ENCODE measurements around the gene KRTAP5-5. TPM values are rescaled to one million over a fixed set of nuclear protein-coding genes. Genes with fewer than 3 reads are reported as not detected.

The KRTAP5-5 gene
- total and polyA plus RNA-seq, 2 donors (not counting 1 experiment from before 2014, with no cell fraction given) = not detected

DNA sequence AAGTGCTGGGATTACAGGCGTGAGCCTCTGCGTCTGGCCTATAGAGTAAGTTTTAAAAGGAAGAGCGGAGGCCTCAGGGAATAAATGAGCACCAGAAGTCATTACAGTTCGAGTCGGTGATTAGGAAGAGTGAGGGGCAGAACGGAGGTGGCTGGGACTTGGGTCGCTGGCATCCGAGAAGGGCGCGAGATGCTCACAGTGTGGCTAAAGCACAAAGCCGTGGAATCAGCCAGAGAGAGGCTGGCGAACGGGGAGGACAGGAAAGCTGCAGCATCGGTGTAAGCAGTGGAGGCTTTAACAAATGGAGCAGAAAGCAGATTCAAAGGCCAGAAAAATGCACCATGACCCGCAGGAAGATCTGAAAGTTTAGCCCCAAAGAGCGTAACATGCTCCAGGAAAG, 5.0 kb upstream of the KRTAP5-5 start:
- no peak overlapping the region for H2AFZ ChIP-seq (ENCODE audit: low read length)
- no peaks in the 10 kb centered on the region for H3K79me2 ChIP-seq (ENCODE audit: control insufficient read depth, insufficient read depth, low read length)
- no peak overlapping the region for H3K4me2 ChIP-seq (ENCODE audit: extremely low read depth, insufficient read depth, low read length)
- no peaks in the 10 kb centered on the region for H3K36me3 ChIP-seq (ENCODE audit: control insufficient read depth, insufficient read depth, low read length)
- no peak for DNase-seq (ENCODE audit: low read depth in 2 of 2)
- no peak overlapping the region for H3K9ac ChIP-seq (ENCODE audit: insufficient read depth, low read length)
- H3K4me1 ChIP-seq (ENCODE audit: control insufficient read depth, extremely low read depth, insufficient read depth, low read length) = no peaks in the 10 kb centered on the region
- H3K27me3 ChIP-seq (ENCODE audit: control insufficient read depth, insufficient read depth, low read length) = peaks cover 4% of the 10 kb centered on the region
- no peak overlapping the region for H3K4me3 ChIP-seq (replicated peaks in 1 of 4; ENCODE audit: control extremely low read depth in 1 of 4, insufficient read depth in 1 of 4, low read depth in 3 of 4, low read length in 4 of 4)
- no peak overlapping the region for H3K27ac ChIP-seq (ENCODE audit: insufficient read depth, low read length)
- TF ChIP-seq EZH2 (IDR thresholded peaks at IDR 0.05; ENCODE audit: low read length, missing control alignments) = no peak
- TF ChIP-seq, protein P1, sequence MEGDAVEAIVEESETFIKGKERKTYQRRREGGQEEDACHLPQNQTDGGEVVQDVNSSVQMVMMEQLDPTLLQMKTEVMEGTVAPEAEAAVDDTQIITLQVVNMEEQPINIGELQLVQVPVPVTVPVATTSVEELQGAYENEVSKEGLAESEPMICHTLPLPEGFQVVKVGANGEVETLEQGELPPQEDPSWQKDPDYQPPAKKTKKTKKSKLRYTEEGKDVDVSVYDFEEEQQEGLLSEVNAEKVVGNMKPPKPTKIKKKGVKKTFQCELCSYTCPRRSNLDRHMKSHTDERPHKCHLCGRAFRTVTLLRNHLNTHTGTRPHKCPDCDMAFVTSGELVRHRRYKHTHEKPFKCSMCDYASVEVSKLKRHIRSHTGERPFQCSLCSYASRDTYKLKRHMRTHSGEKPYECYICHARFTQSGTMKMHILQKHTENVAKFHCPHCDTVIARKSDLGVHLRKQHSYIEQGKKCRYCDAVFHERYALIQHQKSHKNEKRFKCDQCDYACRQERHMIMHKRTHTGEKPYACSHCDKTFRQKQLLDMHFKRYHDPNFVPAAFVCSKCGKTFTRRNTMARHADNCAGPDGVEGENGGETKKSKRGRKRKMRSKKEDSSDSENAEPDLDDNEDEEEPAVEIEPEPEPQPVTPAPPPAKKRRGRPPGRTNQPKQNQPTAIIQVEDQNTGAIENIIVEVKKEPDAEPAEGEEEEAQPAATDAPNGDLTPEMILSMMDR (conservative IDR thresholded peaks at IDR 0.05 in 1 of 2, IDR thresholded peaks at IDR 0.05 in 1 of 2; ENCODE audit: low read depth in 1 of 2, low read length in 2 of 2) = no peak
- H4K20me1 ChIP-seq (ENCODE audit: control insufficient read depth, extremely low read depth, insufficient read depth, low read length) = no peaks in the 10 kb centered on the region
- no peaks in the 10 kb centered on the region for H3K9me3 ChIP-seq (ENCODE audit: control insufficient read depth, insufficient read depth, low read depth, low read length)

DNA sequence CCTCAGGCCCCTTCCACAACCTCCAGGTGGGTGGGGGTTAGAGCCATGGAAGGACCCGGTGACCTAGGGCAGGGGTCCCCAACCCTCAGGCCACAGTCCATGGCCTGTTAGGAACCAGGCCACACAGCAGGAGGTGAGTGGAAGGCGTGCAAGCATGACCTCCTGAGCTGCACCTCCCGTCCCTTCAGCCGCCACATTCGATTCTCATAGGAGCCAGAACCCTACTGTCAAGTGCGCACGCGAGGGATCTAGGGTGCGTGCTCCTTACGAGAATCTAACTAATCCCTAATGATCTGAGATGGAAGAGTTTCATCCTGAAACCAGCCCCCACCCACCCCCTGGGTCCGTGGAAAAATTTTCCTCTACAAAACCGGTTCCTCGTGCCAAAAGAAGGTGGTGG, 4.0 kb upstream of the KRTAP5-5 start:
- no peaks in the 10 kb centered on the region for H3K4me1 ChIP-seq (ENCODE audit: control insufficient read depth, extremely low read depth, insufficient read depth, low read length)
- H3K9ac ChIP-seq (ENCODE audit: insufficient read depth, low read length) = no peak overlapping the region
- H4K20me1 ChIP-seq (ENCODE audit: control insufficient read depth, extremely low read depth, insufficient read depth, low read length) = no peaks in the 10 kb centered on the region
- TF ChIP-seq, protein P1 (conservative IDR thresholded peaks at IDR 0.05 in 1 of 2, IDR thresholded peaks at IDR 0.05 in 1 of 2; ENCODE audit: low read depth in 1 of 2, low read length in 2 of 2) = no peak
- no peak for TF ChIP-seq EZH2 (IDR thresholded peaks at IDR 0.05; ENCODE audit: low read length, missing control alignments)
- no peaks in the 10 kb centered on the region for H3K36me3 ChIP-seq (ENCODE audit: control insufficient read depth, insufficient read depth, low read length)
- H3K9me3 ChIP-seq (ENCODE audit: control insufficient read depth, insufficient read depth, low read depth, low read length) = no peaks in the 10 kb centered on the region
- no peak for DNase-seq (ENCODE audit: low read depth in 2 of 2)
- no peak overlapping the region for H2AFZ ChIP-seq (ENCODE audit: low read length)
- no peak overlapping the region for H3K4me2 ChIP-seq (ENCODE audit: extremely low read depth, insufficient read depth, low read length)
- H3K4me3 ChIP-seq (replicated peaks in 1 of 4; ENCODE audit: control extremely low read depth in 1 of 4, insufficient read depth in 1 of 4, low read depth in 3 of 4, low read length in 4 of 4) = no peak overlapping the region
- no peak overlapping the region for H3K27ac ChIP-seq (ENCODE audit: insufficient read depth, low read length)
- peaks cover 4% of the 10 kb centered on the region for H3K27me3 ChIP-seq (ENCODE audit: control insufficient read depth, insufficient read depth, low read length)
- no peaks in the 10 kb centered on the region for H3K79me2 ChIP-seq (ENCODE audit: control insufficient read depth, insufficient read depth, low read length)

DNA sequence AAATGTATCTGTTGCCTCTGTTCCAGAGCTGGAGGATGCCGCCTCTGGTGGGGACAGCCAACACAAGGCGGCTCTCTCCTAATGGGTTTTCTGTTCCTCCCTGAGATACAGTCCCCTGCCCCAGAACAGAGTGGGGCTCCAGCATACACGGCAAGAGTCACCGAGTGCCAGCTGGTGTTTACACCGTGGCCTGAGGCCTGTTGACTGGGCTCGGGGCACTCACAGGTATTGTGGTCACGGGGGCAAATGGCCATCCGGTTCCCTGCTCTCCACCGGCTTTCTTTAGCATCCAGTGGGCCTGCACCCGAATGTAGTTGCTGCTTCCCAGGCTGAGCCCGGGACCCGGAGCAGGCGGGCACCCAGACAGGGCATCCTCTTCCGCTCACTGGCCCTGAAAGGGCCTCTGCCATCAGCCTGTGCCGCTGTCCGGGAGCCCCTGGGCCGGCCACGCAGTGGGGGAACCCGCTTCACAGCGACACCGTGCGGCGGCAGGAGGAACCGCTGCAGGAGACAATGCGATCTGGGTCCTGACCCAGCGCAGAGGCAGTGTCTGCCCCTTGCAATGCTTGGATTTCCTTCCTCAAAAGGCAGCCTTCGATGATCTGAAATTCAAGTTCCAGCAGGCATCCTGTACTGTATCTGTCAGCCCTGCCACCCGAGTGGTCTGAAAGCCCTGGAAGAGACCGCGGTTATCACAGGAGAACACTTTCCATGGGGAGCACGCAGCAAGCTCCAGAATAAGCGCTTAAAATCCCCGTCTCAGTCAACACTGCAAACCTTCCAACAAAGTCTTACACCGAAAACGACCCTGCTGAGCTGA, 859 bp upstream of the KRTAP5-5 start:
- Histone ChIP-seq H3K4me2 (ENCODE audit: extremely low read depth, insufficient read depth, low read length) (no peak overlapping the region), H3K9ac (ENCODE audit: insufficient read depth, low read length) (no peak overlapping the region), H3K36me3 (ENCODE audit: control insufficient read depth, insufficient read depth, low read length) (no peaks in the 10 kb centered on the region), H3K27me3 (ENCODE audit: control insufficient read depth, insufficient read depth, low read length) (peaks cover 6% of the 10 kb centered on the region), H3K27ac (ENCODE audit: insufficient read depth, low read length) (no peak overlapping the region), H3K79me2 (ENCODE audit: control insufficient read depth, insufficient read depth, low read length) (no peaks in the 10 kb centered on the region), H3K9me3 (ENCODE audit: control insufficient read depth, insufficient read depth, low read depth, low read length) (no peaks in the 10 kb centered on the region), H4K20me1 (ENCODE audit: control insufficient read depth, extremely low read depth, insufficient read depth, low read length) (no peaks in the 10 kb centered on the region), H3K4me1 (ENCODE audit: control insufficient read depth, extremely low read depth, insufficient read depth, low read length) (no peaks in the 10 kb centered on the region), H3K4me3 (replicated peaks in 1 of 4; ENCODE audit: control extremely low read depth in 1 of 4, insufficient read depth in 1 of 4, low read depth in 3 of 4, low read length in 4 of 4) (no peak overlapping the region), H2AFZ (ENCODE audit: low read length) (no peak overlapping the region)
- no peak for TF ChIP-seq EZH2 (IDR thresholded peaks at IDR 0.05; ENCODE audit: low read length, missing control alignments)
- TF ChIP-seq, protein P1 (conservative IDR thresholded peaks at IDR 0.05 in 1 of 2, IDR thresholded peaks at IDR 0.05 in 1 of 2; ENCODE audit: low read depth in 1 of 2, low read length in 2 of 2) = peak; percentile 72 to 90
- peak in 1 of 2 donors; percentile 15 for DNase-seq (ENCODE audit: low read depth in 2 of 2)

All from fibroblast of lung (primary cell).